Mesendoderm (in vitro differentiated cells): ENCODE measurements around the gene PRKAG2.

Experiments used
- DNase-seq: peaks from one replicate; pipeline ENCODE4 v3.0.0; 2013
- H2AK5ac ChIP-seq: 2 replicates; pipeline ENCODE4 v1.6.1; 2013; ENCODE audit warnings: low read length, inconsistent platforms
- H2BK120ac ChIP-seq: 2 replicates; pipeline ENCODE4 v1.6.1; 2013; ENCODE audit warnings: low read depth, mild to moderate bottlenecking, low read length, moderate library complexity, mixed read lengths
- H2BK15ac ChIP-seq: replicated peaks from 2 replicates; pipeline ENCODE4 v1.6.1; 2013; ENCODE audit warnings: low read depth, mild to moderate bottlenecking, moderate library complexity
- H2BK5ac ChIP-seq: 2 replicates; pipeline ENCODE4 v1.6.1; 2013; ENCODE audit warnings: low read length, inconsistent platforms
- H3K18ac ChIP-seq: 2 replicates; pipeline ENCODE4 v1.6.1; 2013; ENCODE audit warnings: mild to moderate bottlenecking, low read length, mixed read lengths
- H3K23ac ChIP-seq: one replicate; pipeline ENCODE4 v1.6.1; 2013; ENCODE audit warnings: low read length
- H3K27ac ChIP-seq: 2 replicates; pipeline ENCODE4 v1.5.1; 2013; ENCODE audit warnings: low read depth, mild to moderate bottlenecking, inconsistent platforms, low read length, moderate library complexity
- H3K27me3 ChIP-seq: 2 replicates; pipeline ENCODE4 v1.6.1; 2013; ENCODE audit warnings: low read length, control low read depth, mild to moderate bottlenecking, inconsistent platforms; ENCODE audit not compliant: insufficient read depth, poor library complexity
- H3K36me3 ChIP-seq: 2 replicates; pipeline ENCODE4 v1.6.1; 2013; ENCODE audit warnings: low read length, inconsistent platforms; ENCODE audit not compliant: control insufficient read depth, insufficient read depth
- H3K4ac ChIP-seq: one replicate; pipeline ENCODE4 v1.6.1; 2013; ENCODE audit warnings: low read depth, mild to moderate bottlenecking, low read length, moderate library complexity
- H3K4me1 ChIP-seq: 2 replicates; pipeline ENCODE4 v1.6.1; 2013; ENCODE audit warnings: low read depth, low read length, inconsistent platforms; ENCODE audit not compliant: control insufficient read depth
- H3K4me2 ChIP-seq: 2 replicates; pipeline ENCODE4 v1.6.1; 2013; ENCODE audit warnings: low read length
- H3K4me3 ChIP-seq: 2 replicates; pipeline ENCODE4 v1.5.1; 2013; ENCODE audit warnings: mild to moderate bottlenecking, low read length
- H3K56ac ChIP-seq: one replicate; pipeline ENCODE4 v1.6.1; 2013; ENCODE audit warnings: low read length
- H3K79me1 ChIP-seq: 2 replicates; pipeline ENCODE4 v1.6.1; 2013; ENCODE audit warnings: low read length, inconsistent platforms
- H3K79me2 ChIP-seq: 2 replicates; pipeline ENCODE4 v1.6.1; 2013; ENCODE audit warnings: mild to moderate bottlenecking, low read length; ENCODE audit not compliant: control insufficient read depth, insufficient read depth
- H3K9ac ChIP-seq: 2 replicates; pipeline ENCODE4 v1.6.1; 2013; ENCODE audit warnings: low read length, inconsistent platforms
- H4K5ac ChIP-seq: one replicate; pipeline ENCODE4 v1.6.1; 2013; ENCODE audit warnings: low read length
- H4K8ac ChIP-seq: one replicate; pipeline ENCODE4 v1.6.1; 2013; ENCODE audit warnings: low read depth, mild to moderate bottlenecking, control low read depth, low read length, moderate library complexity
- WGBS: extraction: QIAGEN DNeasy Blood & Tissue Kit; methylation state at CpG from one replicate; pipeline ENCODE4 v1.1.7; 2013; ENCODE audit warnings: low lambda C conversion rate, missing lambda C conversion rate; ENCODE audit not compliant: insufficient coverage; ENCODE audit errors: extremely low coverage; 5-methylcytosine and 5-hydroxymethylcytosine counted together

The PRKAG2 gene

GRCh38 chr7:151777908-151778670 lies 98.8 kb downstream of the PRKAG2 start:
- H3K23ac ChIP-seq, result no peak overlapping the region
- no peak overlapping the region for H4K8ac ChIP-seq
- H3K9ac ChIP-seq, result no peak overlapping the region
- no peak overlapping the region for H2BK15ac ChIP-seq
- DNase-seq, result no peak
- H2BK5ac ChIP-seq, result no peak overlapping the region
- H3K56ac ChIP-seq, result no peak overlapping the region
- H3K79me1 ChIP-seq, result no peaks in the 10 kb centered on the region
- H2AK5ac ChIP-seq, result no peak overlapping the region
- no peak overlapping the region for H3K18ac ChIP-seq
- no peak overlapping the region for H2BK120ac ChIP-seq
- H3K36me3 ChIP-seq, result no peaks in the 10 kb centered on the region
- no CpG with 5 or more reads among the region's 7 CpGs for WGBS
- no peak overlapping the region for H3K4ac ChIP-seq
- H3K27me3 ChIP-seq, result no peaks in the 10 kb centered on the region
- no peak overlapping the region for H3K4me3 ChIP-seq
- no peak overlapping the region for H3K27ac ChIP-seq
- H4K5ac ChIP-seq, result no peak overlapping the region
- no peak overlapping the region for H3K4me2 ChIP-seq
- H3K4me1 ChIP-seq, result no peaks in the 10 kb centered on the region
- H3K79me2 ChIP-seq, result no peaks in the 10 kb centered on the region

GRCh38 chr7:151777495-151777880 lies 99.4 kb downstream of the PRKAG2 start:
- Histone ChIP-seq H3K4ac (no peak overlapping the region), H4K8ac (no peak overlapping the region), H3K9ac (no peak overlapping the region), H3K18ac (no peak overlapping the region), H3K23ac (no peak overlapping the region), H3K79me2 (no peaks in the 10 kb centered on the region), H4K5ac (no peak overlapping the region), H2BK5ac (no peak overlapping the region), H3K79me1 (no peaks in the 10 kb centered on the region), H3K27me3 (no peaks in the 10 kb centered on the region), H2AK5ac (no peak overlapping the region), H2BK15ac (no peak overlapping the region), H3K27ac (no peak overlapping the region), H3K4me1 (no peaks in the 10 kb centered on the region), H3K56ac (no peak overlapping the region), H3K4me2 (no peak overlapping the region), H2BK120ac (no peak overlapping the region), H3K4me3 (no peak overlapping the region), H3K36me3 (no peaks in the 10 kb centered on the region)
- WGBS, result no CpG with 5 or more reads among the region's 5 CpGs
- DNase-seq, result no peak

- DNase-seq, result no peak
- Histone ChIP-seq H3K4me2 (no peak overlapping the region), H3K79me1 (no peaks in the 10 kb centered on the region), H4K8ac (no peak overlapping the region), H3K4me1 (no peaks in the 10 kb centered on the region), H2BK5ac (no peak overlapping the region), H3K27me3 (no peaks in the 10 kb centered on the region), H3K36me3 (no peaks in the 10 kb centered on the region), H3K18ac (no peak overlapping the region), H2BK120ac (no peak overlapping the region), H2BK15ac (no peak overlapping the region), H3K9ac (no peak overlapping the region), H3K79me2 (no peaks in the 10 kb centered on the region), H3K27ac (no peak overlapping the region), H2AK5ac (no peak overlapping the region), H3K23ac (no peak overlapping the region), H3K4me3 (no peak overlapping the region), H3K56ac (no peak overlapping the region), H3K4ac (no peak overlapping the region), H4K5ac (no peak overlapping the region)
- no CpG with 5 or more reads among the region's 12 CpGs for WGBS
Measured at GRCh38 chr7:151776876-151777494, 99.9 kb downstream of the PRKAG2 start.

GRCh38 chr7:151776446-151776845 lies 100.5 kb downstream of the PRKAG2 start:
- H3K27ac ChIP-seq, result no peak overlapping the region
- no peaks in the 10 kb centered on the region for H3K79me1 ChIP-seq
- no peak overlapping the region for H3K56ac ChIP-seq
- H2BK5ac ChIP-seq, result no peak overlapping the region
- H3K27me3 ChIP-seq, result no peaks in the 10 kb centered on the region
- no peak overlapping the region for H2AK5ac ChIP-seq
- H3K23ac ChIP-seq, result no peak overlapping the region
- H4K8ac ChIP-seq, result no peak overlapping the region
- no peak overlapping the region for H2BK15ac ChIP-seq
- no peak overlapping the region for H2BK120ac ChIP-seq
- no peaks in the 10 kb centered on the region for H3K4me1 ChIP-seq
- H3K9ac ChIP-seq, result no peak overlapping the region
- H3K36me3 ChIP-seq, result no peaks in the 10 kb centered on the region
- no peak overlapping the region for H3K4me3 ChIP-seq
- no peak overlapping the region for H3K18ac ChIP-seq
- no peaks in the 10 kb centered on the region for H3K79me2 ChIP-seq
- whole genome bisulfite sequencing, result no CpG with 5 or more reads among the region's 8 CpGs
- H3K4me2 ChIP-seq, result no peak overlapping the region
- DNase-seq, result no peak
- no peak overlapping the region for H3K4ac ChIP-seq
- H4K5ac ChIP-seq, result no peak overlapping the region

- Histone ChIP-seq H3K79me1 (no peaks in the 10 kb centered on the region), H3K27ac (no peak overlapping the region), H3K36me3 (no peaks in the 10 kb centered on the region), H2BK15ac (no peak overlapping the region), H3K23ac (no peak overlapping the region), H3K4me2 (no peak overlapping the region), H3K27me3 (no peaks in the 10 kb centered on the region), H3K79me2 (no peaks in the 10 kb centered on the region), H3K4me1 (no peaks in the 10 kb centered on the region), H3K18ac (no peak overlapping the region), H4K8ac (no peak overlapping the region), H3K4me3 (no peak overlapping the region), H3K9ac (no peak overlapping the region), H2AK5ac (no peak overlapping the region), H3K4ac (no peak overlapping the region), H3K56ac (peak overlapping the region; percentile 6), H2BK120ac (no peak overlapping the region), H4K5ac (no peak overlapping the region), H2BK5ac (no peak overlapping the region)
- no CpG with 5 or more reads among the region's 14 CpGs for WGBS
- DNase-seq, result no peak
Measured at GRCh38 chr7:151775547-151776443, 101.1 kb downstream of the PRKAG2 start.
